HL-60 (cell line): Measurements from ENCODE around the gene IMMP2L.

Source experiments
- GABPA ChIP-seq: IDR thresholded peaks from 2 replicates; pipeline ENCODE4 v1.6.1; 2012; ENCODE audit warnings: low read depth
- SPI1 ChIP-seq: IDR thresholded peaks from 2 replicates; pipeline ENCODE4 v1.6.1; 2012; ENCODE audit warnings: low read depth, mild to moderate bottlenecking, borderline replicate concordance
- TF ChIP-seq, protein P1 (sequence below): IDR thresholded peaks from one replicate; pipeline ENCODE4 v1.5.1; 2011; ENCODE audit warnings: low read length, control low read depth, inconsistent platforms; ENCODE audit not compliant: insufficient read depth

DNA sequence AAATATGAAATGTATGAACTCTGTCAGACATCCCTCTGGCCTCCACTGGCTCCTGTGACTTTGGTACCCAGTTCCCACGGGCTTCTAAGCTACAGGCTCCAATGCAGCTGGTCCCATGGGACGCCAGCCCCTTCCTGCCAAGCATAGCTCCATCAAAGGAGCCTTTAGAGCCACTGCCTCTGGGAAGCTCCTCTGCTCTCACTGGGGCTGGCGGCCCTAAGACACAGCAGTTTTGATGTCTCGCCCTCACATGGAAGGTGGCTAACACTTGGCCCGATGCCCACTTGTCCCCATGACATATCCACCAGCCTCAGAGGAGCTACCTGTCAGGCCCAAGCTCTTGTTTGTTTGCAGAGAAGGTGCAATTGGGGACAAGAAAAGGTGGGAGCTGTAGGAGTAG lies 925.0 kb downstream of the IMMP2L start:
- TF ChIP-seq GABPA (no peak), SPI1 (no peak)
- TF ChIP-seq, protein P1, sequence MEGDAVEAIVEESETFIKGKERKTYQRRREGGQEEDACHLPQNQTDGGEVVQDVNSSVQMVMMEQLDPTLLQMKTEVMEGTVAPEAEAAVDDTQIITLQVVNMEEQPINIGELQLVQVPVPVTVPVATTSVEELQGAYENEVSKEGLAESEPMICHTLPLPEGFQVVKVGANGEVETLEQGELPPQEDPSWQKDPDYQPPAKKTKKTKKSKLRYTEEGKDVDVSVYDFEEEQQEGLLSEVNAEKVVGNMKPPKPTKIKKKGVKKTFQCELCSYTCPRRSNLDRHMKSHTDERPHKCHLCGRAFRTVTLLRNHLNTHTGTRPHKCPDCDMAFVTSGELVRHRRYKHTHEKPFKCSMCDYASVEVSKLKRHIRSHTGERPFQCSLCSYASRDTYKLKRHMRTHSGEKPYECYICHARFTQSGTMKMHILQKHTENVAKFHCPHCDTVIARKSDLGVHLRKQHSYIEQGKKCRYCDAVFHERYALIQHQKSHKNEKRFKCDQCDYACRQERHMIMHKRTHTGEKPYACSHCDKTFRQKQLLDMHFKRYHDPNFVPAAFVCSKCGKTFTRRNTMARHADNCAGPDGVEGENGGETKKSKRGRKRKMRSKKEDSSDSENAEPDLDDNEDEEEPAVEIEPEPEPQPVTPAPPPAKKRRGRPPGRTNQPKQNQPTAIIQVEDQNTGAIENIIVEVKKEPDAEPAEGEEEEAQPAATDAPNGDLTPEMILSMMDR = no peak
